ENCODE results near the gene F7. TPM values are rescaled to one million over a fixed set of nuclear protein-coding genes. Genes with fewer than 3 reads are reported as not detected.
"Not testable (repeated sequence)": the region's sequence is repeated elsewhere in the genome, so short reads cannot be mapped to it uniquely, and the experiment has no call there.

Gene F7
- total RNA-seq, 1 donor from 2014 or later: 0.35 TPM

DNA sequence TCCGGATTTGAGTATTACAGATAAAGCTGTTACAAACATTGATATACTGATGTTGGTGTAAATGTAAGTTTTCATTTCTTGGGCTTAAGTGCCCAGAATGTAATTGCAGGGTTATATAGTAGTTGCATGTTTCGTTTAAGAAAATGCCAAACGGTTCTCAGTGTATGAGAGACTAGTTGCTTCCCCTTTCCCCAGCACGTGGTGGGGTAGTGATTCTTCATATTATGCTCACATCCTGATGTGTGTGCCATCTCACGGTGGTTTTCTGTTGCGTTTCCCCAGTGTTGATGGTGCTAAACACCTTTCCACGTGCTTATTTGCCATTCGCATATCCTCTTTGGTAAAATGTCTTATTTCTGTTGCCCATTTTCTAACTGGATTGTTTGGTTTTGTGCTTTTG lies 34.7 kb upstream of the F7 start:
- no peak for DNase-seq (ENCODE audit: low spot score)

DNA sequence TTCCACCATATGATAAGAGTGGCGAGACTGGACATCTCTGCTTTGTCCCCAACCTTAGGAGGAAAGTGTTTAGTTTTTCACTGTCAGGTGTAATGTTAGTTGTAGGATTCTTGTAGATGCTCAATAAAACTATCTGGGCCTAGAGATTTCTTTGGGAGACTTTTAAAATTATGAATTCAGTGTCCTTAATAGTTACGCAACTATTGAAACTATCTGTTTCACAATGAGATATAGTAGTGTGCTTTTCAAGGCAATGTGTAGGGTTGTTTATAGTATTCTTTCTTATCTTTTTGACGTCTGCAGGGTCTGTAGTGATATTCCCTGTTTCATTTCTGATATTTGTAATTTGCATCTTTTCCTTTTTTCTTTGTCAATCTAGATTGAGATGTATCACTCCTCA lies 33.2 kb upstream of the F7 start:
- no peak for DNase-seq (ENCODE audit: low spot score)

GRCh38 chr13:113073942-113074341 lies 31.6 kb upstream of the F7 start:
- DNase-seq (ENCODE audit: low spot score): no peak

- DNase-seq (ENCODE audit: low spot score): no peak
Measured at GRCh38 chr13:113074401-113074800, 31.2 kb upstream of the F7 start.

- no peak for DNase-seq (ENCODE audit: low spot score)
Measured at GRCh38 chr13:113074876-113075275, 30.7 kb upstream of the F7 start.

DNA sequence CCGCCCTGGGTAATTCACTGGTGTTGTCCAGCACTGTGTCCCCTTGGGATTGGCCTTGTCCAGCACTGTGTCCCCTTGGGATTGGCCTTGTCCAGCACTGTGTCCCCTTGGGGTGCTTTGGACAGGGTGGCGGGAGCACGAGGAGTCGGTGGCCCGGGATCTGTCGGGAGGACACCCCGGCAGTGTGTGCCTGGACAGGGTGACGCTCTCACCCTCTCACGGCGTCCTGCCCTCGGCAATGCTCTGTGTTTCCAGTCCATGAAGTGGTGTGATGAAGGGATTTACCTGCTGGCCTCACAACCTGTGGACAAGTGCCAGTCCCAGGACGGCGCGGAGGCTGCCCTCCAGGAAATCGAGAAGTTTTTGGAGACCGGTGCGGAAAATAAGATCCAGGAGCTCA lies 29.9 kb upstream of the F7 start:
- DNase-seq (ENCODE audit: low spot score): no peak

- no peak for DNase-seq (ENCODE audit: low spot score)
Measured at GRCh38 chr13:113076681-113077401, 28.8 kb upstream of the F7 start.

DNA sequence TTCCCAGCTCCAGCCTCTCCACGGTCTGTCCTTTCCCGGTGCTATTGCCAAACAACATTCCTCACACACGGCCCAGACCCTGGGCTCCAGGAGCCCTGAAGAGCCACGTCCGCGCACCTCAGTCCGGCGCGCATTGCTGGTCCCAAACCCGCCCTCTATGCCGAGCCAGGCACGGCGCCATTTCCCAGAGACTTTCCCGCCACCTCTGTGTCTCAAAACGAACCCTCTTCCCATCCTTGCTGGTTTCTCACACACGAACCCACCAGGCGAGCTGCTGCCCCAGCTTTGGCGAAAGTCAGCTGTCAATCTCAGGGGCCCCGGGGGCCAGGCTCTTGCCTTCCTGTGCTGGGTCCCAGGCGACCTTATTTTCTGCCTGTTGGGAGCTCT lies 28.0 kb upstream of the F7 start:
- DNase-seq (ENCODE audit: low spot score): no peak

DNA sequence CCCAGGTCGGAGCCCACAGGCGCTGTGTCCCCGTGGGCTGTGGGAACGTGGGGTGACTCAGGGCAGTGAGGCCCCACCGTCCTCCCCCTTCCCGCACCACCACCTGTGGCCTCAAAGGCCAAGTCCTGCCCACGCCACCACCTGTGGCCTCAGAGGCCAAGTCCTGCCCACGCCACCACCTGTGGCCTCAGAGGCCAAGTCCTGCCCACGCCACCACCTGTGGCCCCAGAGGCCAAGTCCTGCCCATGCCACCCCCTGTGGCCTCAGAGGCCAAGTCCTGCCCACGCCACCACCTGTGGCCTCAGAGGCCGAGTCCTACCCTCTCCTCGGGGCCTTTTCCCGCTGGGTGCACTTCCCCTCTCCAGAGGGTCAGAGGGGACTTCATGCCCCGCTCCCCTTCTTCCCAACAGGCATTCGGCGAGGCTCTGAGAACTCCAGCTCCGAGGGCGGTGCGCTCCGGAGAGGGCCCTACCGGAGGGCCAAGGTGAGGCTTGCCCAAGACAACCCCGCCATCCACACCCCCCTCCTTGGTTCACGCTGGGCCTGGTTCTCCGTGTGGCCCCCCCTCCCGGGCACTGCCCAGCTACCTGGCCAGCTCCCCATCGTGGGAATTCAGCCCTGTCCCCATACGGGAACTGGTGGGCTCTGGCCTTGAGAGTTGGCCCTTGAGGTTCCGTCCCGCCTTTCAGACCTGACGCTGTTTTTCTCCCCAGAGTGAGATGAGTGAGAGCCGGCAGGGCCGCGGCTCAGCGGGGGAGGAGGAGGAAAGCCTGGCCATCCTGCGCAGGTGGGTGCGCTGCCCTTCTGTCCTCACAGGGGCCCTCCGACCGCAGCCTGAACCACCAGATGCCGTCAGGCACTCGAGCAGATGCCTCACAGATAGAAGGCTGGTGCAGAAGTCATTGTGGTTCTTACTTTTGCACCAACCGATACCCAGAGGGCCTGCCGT lies 27.4 kb upstream of the F7 start:
- DNase-seq (ENCODE audit: low spot score): no peak

GRCh38 chr13:113078902-113079780 lies 26.4 kb upstream of the F7 start:
- DNase-seq (ENCODE audit: low spot score): no peak

DNA sequence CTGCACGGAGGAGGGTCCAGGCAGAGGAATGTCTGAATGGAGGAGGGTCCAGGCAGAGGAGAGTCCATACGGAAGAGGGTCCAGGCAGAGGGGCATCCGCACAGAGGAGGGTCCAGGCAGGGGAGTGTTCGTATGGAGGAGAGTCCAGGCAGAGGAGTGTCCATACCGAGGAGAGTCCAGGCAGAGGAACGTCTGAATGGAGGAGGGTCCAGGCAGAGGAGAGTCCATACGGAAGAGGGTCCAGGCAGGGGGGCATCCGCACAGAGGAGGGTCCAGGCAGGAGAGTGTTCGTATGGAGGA lies 25.9 kb upstream of the F7 start:
- DNase-seq (ENCODE audit: low spot score): not testable (repeated sequence)

- DNase-seq (ENCODE audit: low spot score): no peak
Measured at GRCh38 chr13:113080361-113080831, 25.2 kb upstream of the F7 start.

DNA sequence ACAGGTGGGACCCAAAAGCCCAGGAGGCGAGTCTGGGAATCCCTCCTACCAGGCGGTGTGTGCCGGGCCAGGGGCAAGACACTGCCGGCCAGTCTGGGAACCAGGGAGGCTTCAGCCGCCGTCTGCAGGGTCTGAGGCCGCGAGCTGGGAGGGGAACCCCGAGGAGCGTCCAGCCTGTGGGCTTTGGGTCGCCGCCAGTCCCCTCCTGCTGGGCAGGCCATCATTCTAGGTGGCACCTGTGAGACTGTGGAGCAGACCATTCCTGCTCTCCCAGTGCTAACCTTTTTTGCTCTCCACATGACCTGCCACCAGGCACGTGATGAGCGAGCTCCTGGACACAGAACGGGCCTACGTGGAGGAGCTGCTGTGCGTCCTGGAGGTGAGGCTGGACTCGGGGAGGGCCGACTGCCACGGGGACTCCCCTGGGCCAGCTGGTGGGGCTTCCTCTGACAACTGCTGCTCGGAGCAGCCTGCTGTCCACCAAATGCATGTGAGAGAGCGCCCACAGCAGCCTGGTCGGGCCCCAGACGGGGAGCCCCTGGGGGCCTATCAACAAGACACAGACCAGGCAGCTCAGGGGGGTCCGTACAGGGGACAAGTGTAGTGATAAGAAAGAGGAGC lies 24.6 kb upstream of the F7 start:
- no peak for DNase-seq (ENCODE audit: low spot score)

GRCh38 chr13:113082198-113083021 lies 23.2 kb upstream of the F7 start:
- DNase-seq (ENCODE audit: low spot score): no peak

- no peak for DNase-seq (ENCODE audit: low spot score)
Measured at GRCh38 chr13:113083022-113083373, 22.6 kb upstream of the F7 start.

- DNase-seq (ENCODE audit: low spot score): no peak
Measured at GRCh38 chr13:113083402-113084061, 22.1 kb upstream of the F7 start.

GRCh38 chr13:113084094-113084942 lies 21.3 kb upstream of the F7 start:
- no peak for DNase-seq (ENCODE audit: low spot score)

GRCh38 chr13:113084943-113085540 lies 20.5 kb upstream of the F7 start:
- no peak for DNase-seq (ENCODE audit: low spot score)

All from mesenteric fat pad (tissue), 1 donor.